Endothelial cell of umbilical vein (primary cell): Measurements from ENCODE around the gene PRR19. TPM values are rescaled to one million over a fixed set of nuclear protein-coding genes. Genes with fewer than 3 reads are reported as not detected.
A peak's percentile ranks its signal among the peaks of the same experiment; 100 is the strongest.

Experiments used
- BruUV-seq: library from RNA; stranded (reverse); fragments of 400-500 nt; replicated peaks from 2 replicates; lab custom pipeline; 2021; lab: Mats Ljungman, UMichigan
- CTCF ChIA-PET: fragments of 300-600, 350-600 bp; sonication (Branson Sonifier 250); formaldehyde crosslinking; loops from one replicate; lab custom pipeline; 2021; ENCODE audit warnings: antibody characterized with exemption, inconsistent platforms; lab: Charles Lee
- POLR2A ChIA-PET: fragments of 300-600, 350-600 bp; sonication (Branson Sonifier 250); formaldehyde crosslinking; loops from one replicate; lab custom pipeline; 2021; ENCODE audit warnings: antibody characterized with exemption, inconsistent platforms; lab: Charles Lee
- DNase-seq: peaks from one replicate; pipeline ENCODE4 v3.0.0-alpha.2; 2011; ENCODE audit warnings: low read depth, low spot score
- FAIRE-seq: peaks from 2 replicates; lab custom pipeline; 2011; peaks lifted over from hg19 to GRCh38; lab: Jason Lieb, UNC
- H2AFZ ChIP-seq: 2 replicates; pipeline ENCODE4 v1.6.0; 2012; ENCODE audit warnings: low read depth, low read length, control low read depth, inconsistent platforms
- H3K27ac ChIP-seq: 2 replicates; pipeline ENCODE4 v1.5.1; 2011; ENCODE audit warnings: low read depth, mild to moderate bottlenecking, control low read depth, low read length, moderate library complexity; ENCODE audit not compliant: insufficient read depth
- H3K27me3 ChIP-seq, 2 experiments: 2 replicates each; pipeline versions ENCODE4 v1.6.0 to v1.6.1; 2011; ENCODE audit warnings: low read length in 2 of 2, mixed read lengths in 1 of 2; ENCODE audit not compliant: control insufficient read depth in 2 of 2, insufficient read depth in 2 of 2
- H3K36me3 ChIP-seq, 2 experiments: 2 replicates in 1 of 2; 3 replicates in 1 of 2; pipeline ENCODE4 v1.5.1; 2011; ENCODE audit warnings: low read length in 2 of 2, mild to moderate bottlenecking in 1 of 2, moderate library complexity in 1 of 2; ENCODE audit not compliant: control insufficient read depth in 2 of 2, insufficient read depth in 2 of 2; ENCODE audit errors: extremely low read depth in 1 of 2
- H3K4me1 ChIP-seq: 3 replicates; pipeline ENCODE4 v1.5.1; 2011; ENCODE audit warnings: mild to moderate bottlenecking, low read length; ENCODE audit not compliant: control insufficient read depth, insufficient read depth; ENCODE audit errors: extremely low read depth
- H3K4me2 ChIP-seq: 2 replicates; pipeline ENCODE4 v1.6.1; 2011; ENCODE audit warnings: low read length, control low read depth, mixed read lengths; ENCODE audit not compliant: insufficient read depth
- H3K4me3 ChIP-seq, 3 experiments: fragments of 200-600 bp in 1 of 3; sonication (generic), shearing (Covaris generic) in 1 of 3; replicated peaks in 1 of 3; 2 replicates each; pipeline ENCODE4 v1.5.1; 2011 to 2016; ENCODE audit warnings: control low read depth in 3 of 3, low read length in 3 of 3, mild to moderate bottlenecking in 2 of 3, inconsistent platforms in 1 of 3, low read depth in 1 of 3, moderate library complexity in 1 of 3; ENCODE audit not compliant: insufficient read depth in 1 of 3
- H3K79me2 ChIP-seq: 2 replicates; pipeline ENCODE4 v1.6.0; 2012; ENCODE audit warnings: low read length, inconsistent platforms; ENCODE audit not compliant: control insufficient read depth, insufficient read depth
- H3K9ac ChIP-seq: replicated peaks from 2 replicates; pipeline ENCODE3; 2011; ENCODE audit warnings: low read length, control low read depth; ENCODE audit not compliant: insufficient read depth; ENCODE audit errors: extremely low read depth
- H3K9me1 ChIP-seq: replicated peaks from 3 replicates; pipeline ENCODE4 v1.6.0; 2011; ENCODE audit warnings: mild to moderate bottlenecking, low read length; ENCODE audit not compliant: control insufficient read depth, insufficient read depth; ENCODE audit errors: extremely low read depth
- H3K9me3 ChIP-seq: replicated peaks from 2 replicates; pipeline ENCODE4 v1.5.1; 2012; ENCODE audit warnings: low read length, inconsistent platforms; ENCODE audit not compliant: control insufficient read depth, insufficient read depth
- H4K20me1 ChIP-seq: replicated peaks from 2 replicates; pipeline ENCODE3; 2011; ENCODE audit warnings: mild to moderate bottlenecking, low read length; ENCODE audit not compliant: control insufficient read depth, insufficient read depth; ENCODE audit errors: extremely low read depth
- EZH2 ChIP-seq: IDR thresholded peaks from 2 replicates; pipeline ENCODE4 v1.6.1; 2012; ENCODE audit warnings: borderline replicate concordance, low read depth, mild to moderate bottlenecking, moderate library complexity, low read length, inconsistent platforms; ENCODE audit not compliant: severe bottlenecking
- FOS ChIP-seq: IDR thresholded peaks from 2 replicates; pipeline ENCODE4 v1.6.1; 2011; ENCODE audit warnings: mild to moderate bottlenecking, low read length, moderate library complexity, borderline replicate concordance; ENCODE audit not compliant: insufficient read depth
- GATA2 ChIP-seq: IDR thresholded peaks from 2 replicates; pipeline ENCODE4 v1.7.0; 2011; ENCODE audit warnings: low read depth, mild to moderate bottlenecking, moderate library complexity, mixed read lengths, low read length; ENCODE audit not compliant: insufficient read length, insufficient read depth
- JUN ChIP-seq: IDR thresholded peaks from 2 replicates; pipeline ENCODE4 v1.6.1; 2011; ENCODE audit warnings: borderline replicate concordance, low read depth; ENCODE audit not compliant: insufficient read length, insufficient read depth
- MAX ChIP-seq: IDR thresholded peaks from 2 replicates; pipeline ENCODE4 v1.6.1; 2011; ENCODE audit not compliant: insufficient read depth, insufficient read length
- MYC ChIP-seq: IDR thresholded peaks from one replicate; pipeline ENCODE4 v1.6.1; 2011; ENCODE audit warnings: mild to moderate bottlenecking, low read depth, low read length
- POLR2A ChIP-seq: IDR thresholded peaks from 2 replicates; pipeline ENCODE4 v1.6.1; 2012; ENCODE audit warnings: low read depth, mild to moderate bottlenecking, control low read depth, low read length
- POLR2AphosphoS5 ChIP-seq: IDR thresholded peaks from 2 replicates; pipeline ENCODE4 v1.6.1; 2012; ENCODE audit warnings: low read depth, mild to moderate bottlenecking, control low read depth, low read length, moderate library complexity; ENCODE audit not compliant: insufficient read depth
- dilution Hi-C: fragments of 300-500 bp; cut with MboI; formaldehyde crosslinking; loops from one replicate; pipeline ENCODE4 v1.15.0; 2019; ENCODE audit warnings: low sequenced_read_pairs; ENCODE audit not compliant: extremely low pct_ligation_motif_present
- intact Hi-C: fragments of 100-400 bp; cut with micrococcal nuclease; formaldehyde crosslinking; loops from one replicate; pipeline ENCODE4 v1.10.0; 2022
- polyA plus RNA-seq, 4 experiments: library from polyadenylated mRNA; depleted of rRNA in 3 of 4; stranded (reverse) in 3 of 4; unstranded in 1 of 4; fragments of >200 nt; gene quantifications; 2 replicates each; pipeline versions ENCODE4 v1.2.1 to v1.2.3, GENCODE V29; 2011 to 2012; ENCODE audit warnings: missing spikeins in 1 of 4
- total RNA-seq: library from RNA; stranded (reverse); gene quantifications from 2 replicates; pipeline ENCODE4 v1.2.3, GENCODE V29; 2021
- TF ChIP-seq, protein P1 (sequence below), 2 donors: IDR thresholded peaks; 1 replicate in 1 of 2; 2 replicates in 1 of 2; pipeline ENCODE4 v1.5.1; 2011; ENCODE audit warnings: low read length in 2 of 2, mild to moderate bottlenecking in 2 of 2, moderate library complexity in 2 of 2, control low read depth in 1 of 2, inconsistent platforms in 1 of 2, low read depth in 1 of 2; ENCODE audit not compliant: insufficient read depth in 1 of 2; ENCODE audit errors: extremely low read depth in 1 of 2

Gene PRR19
- total and polyA plus RNA-seq, 2 donors (not counting 3 experiments of a cell fraction or from before 2014, with no cell fraction given), result 1.0 to 1.4 TPM

GRCh38 chr19:42295831-42296525 lies 6.0 kb upstream of the PRR19 start:
- no peak overlapping the region for H3K4me2 ChIP-seq
- no peak overlapping the region for H3K27ac ChIP-seq
- no peaks in the 10 kb centered on the region for H3K4me1 ChIP-seq
- dilution Hi-C loops (no loop called here), intact Hi-C loops (loop anchor here (1.0 kb wide), 2 partner anchors 50 to 163 kb away; no protein-coding TSS in a partner anchor)
- DNase-seq (peak; percentile 72), FAIRE-seq (peak; percentile 90)
- ChIA-PET POLR2A (no interaction called here), CTCF (interaction anchor here (0.7 to 6.7 kb wide), 12 partner anchors 9 to 81 kb away, joined by 3 to 60 read pairs (median 4); partner anchors contain the start of gene TMEM145)
- H3K9me3 ChIP-seq, result no peaks in the 10 kb centered on the region
- peaks cover 4 to 47% of the 10 kb centered on the region in 2 experiments for H3K36me3 ChIP-seq
- TF ChIP-seq, protein P1, sequence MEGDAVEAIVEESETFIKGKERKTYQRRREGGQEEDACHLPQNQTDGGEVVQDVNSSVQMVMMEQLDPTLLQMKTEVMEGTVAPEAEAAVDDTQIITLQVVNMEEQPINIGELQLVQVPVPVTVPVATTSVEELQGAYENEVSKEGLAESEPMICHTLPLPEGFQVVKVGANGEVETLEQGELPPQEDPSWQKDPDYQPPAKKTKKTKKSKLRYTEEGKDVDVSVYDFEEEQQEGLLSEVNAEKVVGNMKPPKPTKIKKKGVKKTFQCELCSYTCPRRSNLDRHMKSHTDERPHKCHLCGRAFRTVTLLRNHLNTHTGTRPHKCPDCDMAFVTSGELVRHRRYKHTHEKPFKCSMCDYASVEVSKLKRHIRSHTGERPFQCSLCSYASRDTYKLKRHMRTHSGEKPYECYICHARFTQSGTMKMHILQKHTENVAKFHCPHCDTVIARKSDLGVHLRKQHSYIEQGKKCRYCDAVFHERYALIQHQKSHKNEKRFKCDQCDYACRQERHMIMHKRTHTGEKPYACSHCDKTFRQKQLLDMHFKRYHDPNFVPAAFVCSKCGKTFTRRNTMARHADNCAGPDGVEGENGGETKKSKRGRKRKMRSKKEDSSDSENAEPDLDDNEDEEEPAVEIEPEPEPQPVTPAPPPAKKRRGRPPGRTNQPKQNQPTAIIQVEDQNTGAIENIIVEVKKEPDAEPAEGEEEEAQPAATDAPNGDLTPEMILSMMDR (IDR thresholded peaks at IDR 0.05; ENCODE audit: extremely low read depth in 1 of 2, insufficient read depth in 1 of 2, low read depth in 1 of 2, low read length in 2 of 2), result peak; percentile 92 to 97
- TF ChIP-seq GATA2, result no peak
- H3K4me3 ChIP-seq, result no peak overlapping the region
- no peaks in the 10 kb centered on the region for H3K9me1 ChIP-seq
- no peak overlapping the region for H3K9ac ChIP-seq
- H2AFZ ChIP-seq, result no peak overlapping the region
- no peaks in the 10 kb centered on the region for H3K27me3 ChIP-seq
- no peaks in the 10 kb centered on the region for H4K20me1 ChIP-seq
- H3K79me2 ChIP-seq, result no peaks in the 10 kb centered on the region
- no TSS peak for BruUV-seq

GRCh38 chr19:42297039-42297438 lies 4.9 kb upstream of the PRR19 start:
- Histone ChIP-seq H3K9ac (no peak overlapping the region), H3K4me2 (no peak overlapping the region), H3K27ac (no peak overlapping the region), H3K27me3 (no peaks in the 10 kb centered on the region), H4K20me1 (no peaks in the 10 kb centered on the region), H2AFZ (no peak overlapping the region), H3K4me1 (peaks cover 6% of the 10 kb centered on the region), H3K79me2 (no peaks in the 10 kb centered on the region), H3K9me3 (no peaks in the 10 kb centered on the region), H3K4me3 (no peak overlapping the region), H3K36me3 (peaks cover 2 to 37% of the 10 kb centered on the region in 2 experiments), H3K9me1 (no peaks in the 10 kb centered on the region)
- intact Hi-C loops, result no loop called here
- no peak for TF ChIP-seq POLR2AphosphoS5
- TF ChIP-seq GATA2, result no peak
- no peak for TF ChIP-seq FOS
- no peak for TF ChIP-seq EZH2
- TF ChIP-seq, protein P1 (IDR thresholded peaks at IDR 0.05; ENCODE audit: extremely low read depth in 1 of 2, insufficient read depth in 1 of 2, low read depth in 1 of 2, low read length in 2 of 2), result no peak
- no peak for TF ChIP-seq JUN
- TF ChIP-seq POLR2A, result no peak
- no peak for TF ChIP-seq MAX
- TF ChIP-seq MYC, result no peak
- no TSS peak for BruUV-seq
- FAIRE-seq (no peak), DNase-seq (no peak)
- ChIA-PET POLR2A (interaction anchor here (0.5 kb wide), 1 partner anchor 89 kb away, joined by 5 read pairs; no protein-coding TSS in a partner anchor), CTCF (interaction anchor here (0.8 to 6.7 kb wide), 11 partner anchors 10 to 80 kb away, joined by 3 to 60 read pairs (median 4); partner anchors contain the start of gene TMEM145)
- dilution Hi-C loops, result no loop called here
